ENCODE results near the gene SPDYE2. TPM values are rescaled to one million over a fixed set of nuclear protein-coding genes. Genes with fewer than 3 reads are reported as not detected.
"Not testable (repeated sequence)": the region's sequence is repeated elsewhere in the genome, so short reads cannot be mapped to it uniquely, and the experiment has no call there.

SPDYE2 gene, protein sequence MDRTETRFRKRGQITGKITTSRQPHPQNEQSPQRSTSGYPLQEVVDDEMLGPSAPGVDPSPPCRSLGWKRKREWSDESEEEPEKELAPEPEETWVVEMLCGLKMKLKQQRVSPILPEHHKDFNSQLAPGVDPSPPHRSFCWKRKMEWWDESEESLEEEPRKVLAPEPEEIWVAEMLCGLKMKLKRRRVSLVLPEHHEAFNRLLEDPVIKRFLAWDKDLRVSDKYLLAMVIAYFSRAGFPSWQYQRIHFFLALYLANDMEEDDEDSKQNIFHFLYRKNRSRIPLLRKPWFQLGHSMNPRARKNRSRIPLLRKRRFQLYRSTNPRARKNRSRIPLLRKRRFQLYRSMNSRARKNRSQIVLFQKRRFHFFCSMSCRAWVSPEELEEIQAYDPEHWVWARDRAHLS
- total RNA-seq (under 1 TPM in 1 of 9 donors, not detected in 8; 0.24 TPM), polyA plus RNA-seq (under 1 TPM in 1 of 2 donors, not detected in 1; 0.15 TPM)
- long read RNA-seq, donor 1, partial matches to known transcripts, result 0 of 10 reads
- long read RNA-seq, donor 1, other reads (novel, unspliced or antisense), result 10 of 10 reads
- long read RNA-seq, donor 2, partial matches to known transcripts, result 0 of 1 reads
- long read RNA-seq, donor 2, other reads (novel, unspliced or antisense), result 1 of 1 reads
- long read RNA-seq, donor 3, partial matches to known transcripts, result 0 of 6 reads
- long read RNA-seq, donor 3, other reads (novel, unspliced or antisense), result 6 of 6 reads

DNA sequence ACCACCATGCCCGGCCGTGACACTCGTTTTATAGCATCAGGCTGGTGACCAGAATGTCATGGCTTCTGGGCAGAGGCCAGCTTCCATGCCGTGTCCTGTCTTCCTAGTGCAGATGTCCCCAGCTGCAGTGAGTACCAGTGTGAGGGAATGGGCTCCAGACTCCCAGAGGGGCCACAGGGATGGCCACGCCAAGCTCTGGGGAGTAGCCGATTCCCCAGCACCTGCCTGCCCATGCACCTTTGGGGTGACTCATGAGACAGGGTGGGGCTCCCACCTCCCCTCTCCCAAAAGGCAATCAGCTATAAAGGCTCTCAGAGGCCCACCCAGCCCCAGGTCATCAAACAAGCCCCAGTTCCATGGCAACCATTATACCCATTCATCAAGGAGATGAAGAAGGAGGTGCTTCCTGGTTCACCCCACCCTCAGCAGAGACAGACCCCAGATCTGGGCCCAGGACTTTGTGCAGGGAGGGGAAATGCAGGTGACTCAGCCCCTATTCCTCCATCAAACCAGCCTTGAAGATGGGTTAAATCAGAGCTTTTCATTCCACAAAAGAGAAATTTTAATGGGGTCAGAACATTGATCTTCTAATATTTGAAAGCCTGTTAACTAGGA, at the start of gene SPDYE2:
Gene SPDYE2, plus strand, starts transcription at position 419 of the 615 bp plus-strand sequence. CDS start 2,030 bp downstream, outside the sequence.
- H3K4me3 ChIP-seq; H3K9me3 ChIP-seq; H3K4me1 ChIP-seq; intact Hi-C loops (cut with DNase I); DNase-seq; H3K27ac ChIP-seq; H3K36me3 ChIP-seq; H3K27me3 ChIP-seq: not testable (repeated sequence)
- peak in 2 of 4 donors; percentile 48 to 68 for ATAC-seq
- no CpG with 5 or more reads among the region's 6 CpGs for WGBS, 4 donors

DNA sequence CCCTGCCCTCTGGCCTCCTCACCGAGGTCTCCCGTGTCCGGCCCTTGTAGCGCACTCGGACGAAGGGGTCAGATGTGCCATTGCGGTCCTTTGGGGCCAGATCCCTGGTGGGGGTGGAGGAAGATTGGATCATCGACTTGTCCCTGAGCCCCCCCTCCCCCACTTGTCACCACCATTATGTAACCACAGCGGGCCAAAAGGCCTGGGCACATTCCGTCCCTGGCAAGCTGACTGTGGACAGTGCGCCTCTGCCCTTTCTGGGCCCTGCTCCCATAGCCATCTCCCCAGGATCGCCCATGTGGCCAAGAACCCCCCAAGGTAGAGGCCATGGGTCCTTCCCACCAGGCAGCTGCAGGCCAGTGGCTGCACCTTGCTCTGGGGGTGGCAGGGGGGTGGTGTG, 47.9 kb upstream of the SPDYE2 start:
- intact Hi-C loops (cut with DNase I); H3K4me1 ChIP-seq; DNase-seq; H3K36me3 ChIP-seq; H3K9me3 ChIP-seq; H3K4me3 ChIP-seq; H3K27ac ChIP-seq; H3K27me3 ChIP-seq: not testable (repeated sequence)
- no CpG with 5 or more reads among the region's 12 CpGs for WGBS, 4 donors
- peak in 1 of 4 donors; percentile 11 for ATAC-seq

DNA sequence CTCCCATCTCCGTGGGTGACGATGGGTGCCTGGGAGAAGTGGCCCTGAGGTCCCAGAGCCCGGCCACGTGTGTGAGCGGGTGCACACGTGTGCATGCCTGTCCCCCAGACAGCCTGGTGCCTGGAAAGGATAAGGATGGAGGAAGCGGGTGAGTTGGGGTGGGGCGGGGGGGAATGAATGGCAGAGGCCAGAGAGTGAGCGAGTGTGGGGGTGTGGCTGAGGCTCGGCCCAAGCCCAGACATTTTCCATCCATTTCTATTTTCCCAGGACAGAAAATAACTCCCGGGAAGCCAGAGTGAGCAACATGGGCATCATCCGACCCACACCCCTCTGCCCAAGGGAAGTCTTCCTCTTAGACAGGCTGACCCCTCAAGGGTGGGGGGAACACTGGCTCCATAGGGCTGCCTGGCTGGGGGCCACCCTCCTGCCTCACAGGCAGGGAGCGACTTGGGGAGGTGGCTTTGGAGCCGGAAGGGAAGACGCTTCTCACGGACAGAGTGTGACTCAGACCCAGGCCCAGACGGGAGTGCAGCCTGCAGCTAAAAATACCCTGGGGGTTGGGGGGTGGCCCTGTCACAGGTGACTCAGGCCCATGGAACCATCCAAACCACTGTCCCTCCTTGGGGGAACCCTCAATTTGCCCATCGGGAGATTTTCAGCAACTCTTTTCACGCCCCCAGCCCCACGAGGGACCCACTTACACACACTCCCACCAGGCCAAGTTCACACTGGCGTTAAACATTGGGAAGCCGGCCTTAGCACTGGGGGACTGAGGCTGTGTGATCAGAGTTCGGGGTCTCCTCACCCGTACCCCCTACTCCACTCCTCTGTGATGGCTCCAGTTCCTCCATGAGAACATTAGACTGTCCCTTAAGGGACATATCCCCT, 45.5 kb upstream of the SPDYE2 start:
- H3K27me3 ChIP-seq; H3K36me3 ChIP-seq; H3K4me3 ChIP-seq; H3K9me3 ChIP-seq; H3K4me1 ChIP-seq; H3K27ac ChIP-seq; intact Hi-C loops (cut with DNase I): not testable (repeated sequence)
- DNase-seq, result peak in 1 of 5 donors; percentile 49
- ATAC-seq, result peak; percentile 4 to 80 (median 38)
- WGBS, 4 donors, result 76 to 77% (median 77%) methylated on average over 5 to 6 of the region's 24 CpGs; no CpG with 5 or more reads in 1 of the 4 donors

DNA sequence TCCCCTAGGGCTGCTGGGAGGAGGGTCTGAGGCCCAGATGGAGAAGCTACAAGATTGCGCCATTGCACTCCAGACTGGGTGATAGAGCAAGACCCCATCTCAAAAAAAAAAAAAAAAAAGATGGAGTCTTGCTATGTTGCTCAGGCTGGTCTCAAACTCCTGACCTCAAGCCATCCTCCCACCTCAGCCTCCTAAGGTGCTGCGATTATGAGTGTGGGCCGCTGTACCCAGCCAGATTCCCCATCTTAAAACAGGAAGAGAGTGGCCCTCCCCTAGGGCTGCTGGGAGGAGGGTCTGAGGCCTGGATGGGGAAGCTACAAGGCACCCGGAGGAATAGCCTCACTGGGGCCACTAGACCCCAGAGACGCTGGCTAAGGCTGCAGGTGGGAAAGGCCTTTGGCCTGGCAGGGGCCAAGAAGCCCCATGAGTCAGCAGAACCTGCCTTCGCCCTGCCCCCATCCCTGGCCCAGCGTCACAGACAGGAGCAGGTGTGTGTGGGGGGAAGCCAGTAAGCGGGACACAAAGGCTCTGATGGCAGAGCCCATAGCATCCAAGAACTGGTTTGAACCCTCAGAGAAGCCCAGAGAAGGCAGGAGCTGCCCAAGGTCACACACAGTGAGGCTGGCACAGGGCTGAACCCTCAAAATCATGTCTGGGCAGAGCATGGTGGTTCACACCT, 43.5 kb upstream of the SPDYE2 start:
- DNase-seq, result peak in 2 of 5 donors; percentile 13 to 58
- H3K4me3 ChIP-seq; H3K36me3 ChIP-seq; H3K9me3 ChIP-seq; ATAC-seq; H3K27me3 ChIP-seq; intact Hi-C loops (cut with DNase I); H3K4me1 ChIP-seq: not testable (repeated sequence)
- H3K27ac ChIP-seq, result peak overlapping the region in 1 of 12 donors; percentile 11
- 92 to 96% (median 93%) methylated on average over 2 of the region's 8 CpGs; no CpG with 5 or more reads in 1 of the 4 donors for WGBS, 4 donors

DNA sequence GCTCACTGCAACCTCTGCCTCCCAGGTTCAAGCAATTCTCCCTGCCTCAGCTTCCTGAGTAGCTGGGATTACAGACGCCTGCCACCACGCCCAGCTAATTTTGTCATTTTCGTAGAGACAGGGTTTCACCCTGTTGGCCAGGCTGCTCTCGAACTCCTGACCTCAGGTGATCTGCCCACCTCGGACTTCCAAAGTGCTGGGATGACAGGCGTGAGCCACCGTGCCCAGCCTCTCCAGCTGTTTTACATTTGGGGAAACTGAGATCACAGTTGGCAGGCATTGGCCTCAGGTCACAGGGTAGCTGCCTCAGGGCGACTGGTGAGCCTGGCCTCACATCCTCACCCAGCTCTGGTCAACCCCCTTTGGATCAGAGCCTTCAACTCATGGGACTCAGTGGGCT, 40.5 kb upstream of the SPDYE2 start:
- H3K27me3 ChIP-seq; H3K27ac ChIP-seq; H3K4me3 ChIP-seq; ATAC-seq; H3K4me1 ChIP-seq; H3K9me3 ChIP-seq; intact Hi-C loops (cut with DNase I); H3K36me3 ChIP-seq: not testable (repeated sequence)
- WGBS, 4 donors, result 71 to 81% methylated on average over 4 of the region's 8 CpGs; no CpG with 5 or more reads in 2 of the 4 donors
- peak in 3 of 5 donors; percentile 12 to 19 (median 16) for DNase-seq

DNA sequence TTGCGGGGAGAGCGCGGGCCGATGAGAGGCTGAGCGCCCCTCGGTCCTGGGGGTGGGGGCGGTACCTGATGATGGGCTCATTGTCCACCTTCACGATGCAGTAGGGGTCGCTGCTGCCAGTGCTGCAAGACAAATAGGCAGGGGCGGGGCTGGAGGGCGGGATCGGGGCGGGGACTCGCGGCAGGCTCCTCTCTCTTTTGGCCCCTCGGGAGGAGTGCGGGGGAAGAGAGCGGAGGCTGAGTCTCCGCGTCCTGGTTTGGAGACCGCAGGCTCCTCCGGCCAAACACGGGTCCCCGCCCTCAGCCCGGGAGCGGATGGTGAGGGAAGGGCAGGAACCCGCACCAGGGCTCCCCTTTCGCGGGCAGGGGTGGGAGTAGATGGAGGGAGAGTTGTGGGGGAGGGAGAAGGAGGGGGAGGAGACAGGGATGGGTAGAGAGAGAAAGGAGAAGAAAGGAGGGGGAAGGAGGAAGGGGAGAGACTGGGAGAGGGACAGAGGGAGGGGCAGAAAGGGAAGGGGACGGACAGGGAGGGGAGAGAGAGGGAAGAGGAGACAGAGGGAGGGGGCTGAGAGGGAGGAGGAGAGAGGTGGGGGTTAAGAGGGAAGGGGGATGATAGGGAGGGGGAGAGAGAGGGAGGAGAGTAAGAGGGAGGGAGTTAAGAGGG, 39.0 kb upstream of the SPDYE2 start:
- peak; percentile 54 to 84 (median 74) for ATAC-seq
- no CpG with 5 or more reads among the region's 30 CpGs for WGBS, 4 donors
- H3K27me3 ChIP-seq; H3K27ac ChIP-seq; H3K36me3 ChIP-seq; intact Hi-C loops (cut with DNase I); DNase-seq; H3K9me3 ChIP-seq; H3K4me3 ChIP-seq; H3K4me1 ChIP-seq: not testable (repeated sequence)

DNA sequence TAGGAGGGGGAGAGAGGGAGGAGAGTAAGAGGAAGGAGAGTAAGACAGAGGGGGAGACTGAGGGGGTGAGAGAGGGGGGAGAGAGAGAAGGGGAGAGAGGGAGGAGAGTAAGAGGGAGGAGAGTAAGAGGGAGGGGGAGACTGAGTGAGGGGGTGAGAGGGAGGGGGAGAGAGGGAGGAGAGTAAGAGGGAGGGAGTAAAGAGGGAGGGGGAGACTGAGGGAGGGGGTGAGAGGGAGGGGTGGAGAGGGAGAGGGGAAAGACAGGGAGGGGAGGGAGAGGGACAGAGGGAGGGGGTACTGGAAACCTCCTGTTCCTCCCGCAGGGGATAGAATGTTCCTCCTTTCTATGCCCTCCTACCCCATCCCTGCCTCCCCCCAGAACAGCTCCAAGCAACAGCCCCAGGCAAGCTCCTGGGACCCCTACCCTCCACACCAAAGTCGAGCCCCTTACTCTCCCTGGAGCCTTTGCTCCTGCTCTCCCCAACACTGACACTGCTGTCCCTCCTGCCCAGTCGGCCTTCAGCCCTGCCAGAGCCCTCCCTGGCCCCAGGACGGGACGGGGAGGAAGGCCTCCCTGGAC, 38.3 kb upstream of the SPDYE2 start:
- WGBS, 4 donors, result 10 to 18% (median 15%) methylated on average over 4 to 5 of the region's 5 CpGs
- ATAC-seq (peak in 2 of 4 donors; percentile 12), DNase-seq (peak; percentile 22 to 61 (median 45))
- H3K4me3 ChIP-seq, result peak overlapping the region in 8 of 12 donors; percentile 12 to 40 (median 24)
- intact Hi-C loops (cut with DNase I); H3K36me3 ChIP-seq; H3K9me3 ChIP-seq; H3K4me1 ChIP-seq; H3K27me3 ChIP-seq: not testable (repeated sequence)
- H3K27ac ChIP-seq, result peak overlapping the region in 11 of 12 donors; percentile 9 to 83 (median 72)

DNA sequence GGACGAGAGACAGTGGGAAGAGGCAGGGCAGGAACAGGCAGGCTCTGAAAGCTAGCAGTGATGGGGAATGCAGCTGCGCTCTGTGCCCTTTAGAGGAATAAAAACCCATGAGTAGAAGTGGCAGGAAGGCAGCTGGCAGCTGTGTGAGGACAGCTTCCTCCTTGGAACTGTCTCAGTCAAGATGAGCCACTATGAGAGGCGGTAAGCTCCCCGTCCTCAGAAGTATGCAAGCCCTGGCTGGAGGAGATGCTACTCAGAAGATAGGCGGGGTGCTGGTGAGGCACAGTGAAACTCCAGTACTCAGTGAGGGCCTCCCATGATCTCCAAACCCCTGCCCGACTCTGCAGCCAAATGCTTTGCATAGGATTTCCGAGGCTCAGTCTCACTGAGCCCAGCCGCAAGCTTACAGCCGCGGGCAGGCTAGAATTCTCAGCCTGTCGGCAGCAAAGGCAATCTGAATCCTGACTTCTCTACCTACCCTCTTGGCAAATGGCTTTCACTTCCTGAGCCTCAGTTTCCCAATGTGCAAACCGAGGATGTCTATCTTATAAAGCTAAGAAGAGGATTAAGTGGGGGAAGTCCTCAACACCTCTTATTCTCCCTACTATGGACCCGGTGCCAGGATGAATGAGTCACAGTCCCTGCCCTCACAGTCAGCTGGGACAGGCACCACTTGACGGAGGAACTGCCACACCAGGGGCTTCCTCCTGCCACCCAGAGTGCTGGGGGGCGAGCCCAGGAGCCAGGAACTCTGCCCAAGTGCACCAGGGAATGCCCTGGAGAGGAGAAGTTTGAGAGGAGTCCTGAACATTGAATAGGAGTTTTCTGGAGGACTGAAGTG, 35.9 kb upstream of the SPDYE2 start:
- H3K27me3 ChIP-seq; intact Hi-C loops (cut with DNase I); H3K36me3 ChIP-seq; H3K4me1 ChIP-seq; H3K4me3 ChIP-seq; H3K9me3 ChIP-seq: not testable (repeated sequence)
- 72% methylated on average over 3 of the region's 15 CpGs; no CpG with 5 or more reads in 3 of the 4 donors for WGBS, 4 donors
- peak overlapping the region in 2 of 12 donors; percentile 34 to 39 for H3K27ac ChIP-seq
- ATAC-seq (peak in 2 of 4 donors; percentile 12 to 26), DNase-seq (peak in 2 of 5 donors; percentile 16 to 27)
